SK-N-MC (cell line): Measurements from ENCODE around the gene FN3K.

Experiments used
- EZH2 ChIP-seq: fragments of 200-600 bp; sonication (generic); IDR thresholded peaks from one replicate; pipeline ENCODE4 v1.6.1; 2017; ENCODE audit warnings: antibody characterized with exemption
- FOXP2 ChIP-seq: optimal IDR thresholded peaks from 2 replicates; pipeline ENCODE3; 2011; ENCODE audit warnings: mild to moderate bottlenecking, moderate library complexity; ENCODE audit not compliant: insufficient read depth; ENCODE audit errors: extremely low read length, control extremely low read depth
- POLR2AphosphoS5 ChIP-seq: IDR thresholded peaks from 2 replicates; pipeline ENCODE4 v1.6.1; 2012; ENCODE audit warnings: mild to moderate bottlenecking, low read depth, low read length, borderline replicate concordance

- TF ChIP-seq POLR2AphosphoS5 (no peak), EZH2 (no peak), FOXP2 (no peak)
Observed at GRCh38 chr17:82740906-82741759, 5.7 kb downstream of the FN3K start.
